Cardiac muscle cell (in vitro differentiated cells and primary cell): ENCODE results near the gene ARF5. TPM values are rescaled to one million over a fixed set of nuclear protein-coding genes. Genes with fewer than 3 reads are reported as not detected.

Source experiments
- DNase-seq, 2 donors: peaks; one replicate each; pipeline versions ENCODE4 v3.0.0 to v3.0.0-alpha.2; 2010 to 2017; ENCODE audit warnings: low read depth in 1 of 2, low spot score in 1 of 2
- H3K27ac ChIP-seq: fragments of 200-600 bp; sonication (generic); 2 replicates; pipeline ENCODE4 v1.5.1; 2016
- H3K27me3 ChIP-seq: fragments of 200-600 bp; sonication (generic); 2 replicates; pipeline ENCODE4 v1.6.0; 2016; ENCODE audit warnings: control low read depth
- H3K36me3 ChIP-seq: fragments of 200-600 bp; sonication (generic); 2 replicates; pipeline ENCODE4 v1.5.1; 2016; ENCODE audit warnings: control low read depth
- H3K4me1 ChIP-seq: fragments of 200-600 bp; sonication (generic); 2 replicates; pipeline ENCODE4 v1.8.1; 2017; ENCODE audit warnings: low read depth, mild to moderate bottlenecking, mixed run types
- H3K4me3 ChIP-seq: fragments of 200-600 bp; sonication (generic); 2 replicates; pipeline ENCODE4 v1.5.1; 2016; ENCODE audit warnings: mild to moderate bottlenecking
- H3K9me3 ChIP-seq: fragments of 200-600 bp; sonication (generic); 2 replicates; pipeline ENCODE4 v1.5.1; 2017; ENCODE audit warnings: low read depth, mild to moderate bottlenecking, control low read depth
- CTCF ChIP-seq: IDR thresholded peaks from 2 replicates; pipeline ENCODE4 v1.5.1; 2012; ENCODE audit warnings: low read depth, mild to moderate bottlenecking, low read length
- polyA plus RNA-seq: library from polyadenylated mRNA; unstranded; fragments of >200 nt; fragmentation: Nextera tagmentation; extraction: Ambion mirVana; gene quantifications from 2 replicates; pipeline ENCODE4 v1.2.1, GENCODE V29; 2016
- total RNA-seq: library from RNA; depleted of rRNA; stranded (reverse); fragments of >200 nt; gene quantifications from 2 replicates; pipeline ENCODE4 v1.2.3, GENCODE V29; 2016

ARF5 gene
- total and polyA plus RNA-seq, 2 experiments from 2014 or later: 264 to 280 TPM

DNA sequence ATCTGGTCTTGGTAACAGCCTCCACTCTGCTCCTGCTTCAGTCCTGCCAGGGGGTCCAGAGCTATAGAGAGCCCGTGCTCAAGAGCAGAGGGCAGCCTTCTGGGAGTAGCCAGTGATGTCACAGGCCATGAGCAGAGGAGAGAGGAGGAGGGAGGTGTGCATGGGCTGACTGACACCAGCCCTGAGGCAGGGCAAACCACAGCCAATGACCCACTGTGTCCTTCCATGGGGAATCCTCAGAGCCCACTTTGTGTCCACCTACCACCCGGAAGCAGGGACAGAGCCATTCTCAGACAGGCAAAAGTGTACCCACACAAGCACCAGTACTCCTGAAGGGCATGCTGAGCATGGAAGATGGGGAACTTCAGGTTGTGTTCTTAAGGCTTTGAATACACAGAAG is 29.8 kb downstream of the ARF5 start, which contains the start of gene PAX4:
TSS of gene PAX4 (minus strand) at position 101 of the 400 bp plus-strand sequence. CDS start 2,214 bp downstream, outside the sequence.
- TF ChIP-seq CTCF: no peak
- no peaks in the 10 kb centered on the region for H3K4me1 ChIP-seq
- H3K27ac ChIP-seq: no peak within 1 kb of the TSS
- H3K9me3 ChIP-seq: no peaks in the 10 kb centered on the region
- no peak for DNase-seq
- no peaks in the 10 kb centered on the region for H3K36me3 ChIP-seq
- peaks cover 58% of the 10 kb centered on the region for H3K27me3 ChIP-seq
- no peak within 1 kb of the TSS for H3K4me3 ChIP-seq

- no peak for DNase-seq
- Histone ChIP-seq H3K27me3 (peaks cover 58% of the 10 kb centered on the region), H3K9me3 (no peaks in the 10 kb centered on the region), H3K27ac (no peak overlapping the region), H3K4me3 (no peak overlapping the region), H3K36me3 (no peaks in the 10 kb centered on the region), H3K4me1 (no peaks in the 10 kb centered on the region)
- no peak for TF ChIP-seq CTCF
These were observed 30.6 kb downstream of the ARF5 start for GRCh38 chr7:127618775-127619174.

DNA sequence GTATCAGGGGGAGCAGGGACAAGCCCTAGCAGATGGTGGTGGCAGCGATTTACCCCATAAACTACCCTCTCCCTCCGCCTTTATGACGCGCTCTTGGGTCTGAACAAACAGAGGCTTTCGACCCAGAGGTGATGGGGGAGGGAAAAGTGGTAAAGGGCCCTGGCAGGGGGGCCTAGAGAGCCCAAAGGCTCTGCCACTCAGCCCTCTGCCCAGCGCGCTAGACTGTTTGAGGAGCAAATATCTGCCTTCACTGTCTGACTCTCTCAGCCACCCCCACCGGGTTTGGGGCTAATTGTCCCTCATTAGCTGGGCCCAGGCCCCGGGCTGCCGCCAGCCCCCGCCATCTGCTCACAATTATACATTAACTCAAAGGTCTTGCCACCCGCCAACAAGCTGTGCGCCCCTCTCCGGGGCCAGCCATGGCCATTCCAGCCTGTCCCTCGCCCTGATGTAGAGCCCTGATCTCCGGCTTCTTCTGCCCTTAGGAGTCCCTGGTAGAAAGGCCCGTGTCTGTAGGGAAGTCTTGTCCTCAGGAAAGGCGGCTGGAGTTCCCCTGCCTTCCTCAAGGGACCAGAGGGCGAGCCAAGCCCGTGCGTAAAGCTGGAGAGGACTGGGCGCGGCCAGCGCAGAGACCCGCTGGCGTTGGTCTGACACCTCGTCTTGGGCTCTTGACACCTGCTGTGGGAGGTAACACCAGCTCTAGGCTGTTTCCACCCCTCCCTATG is 31.6 kb downstream of the ARF5 start:
- H3K4me3 ChIP-seq: no peak overlapping the region
- TF ChIP-seq CTCF: no peak
- DNase-seq: no peak

GRCh38 chr7:127620406-127621233 is 32.4 kb downstream of the ARF5 start:
- no peak for TF ChIP-seq CTCF
- Histone ChIP-seq H3K36me3 (no peaks in the 10 kb centered on the region), H3K27ac (no peak overlapping the region), H3K27me3 (peaks cover 44% of the 10 kb centered on the region), H3K4me3 (no peak overlapping the region), H3K4me1 (no peaks in the 10 kb centered on the region), H3K9me3 (no peaks in the 10 kb centered on the region)
- no peak for DNase-seq

More for the DNA sequence above, 31.6 kb downstream of the ARF5 start:
- Histone ChIP-seq H3K27me3 (peaks cover 51% of the 10 kb centered on the region), H3K9me3 (no peaks in the 10 kb centered on the region), H3K36me3 (no peaks in the 10 kb centered on the region), H3K4me1 (no peaks in the 10 kb centered on the region), H3K27ac (no peak overlapping the region)

GRCh38 chr7:127625331-127625730 is 37.1 kb downstream of the ARF5 start:
- DNase-seq: no peak
- no peaks in the 10 kb centered on the region for H3K4me1 ChIP-seq
- H3K27ac ChIP-seq: no peak overlapping the region
- no peak for TF ChIP-seq CTCF
- H3K9me3 ChIP-seq: no peaks in the 10 kb centered on the region
- H3K4me3 ChIP-seq: no peak overlapping the region
- no peaks in the 10 kb centered on the region for H3K36me3 ChIP-seq
- peaks cover 8% of the 10 kb centered on the region for H3K27me3 ChIP-seq
